Naive thymus-derived CD4-positive, alpha-beta T cell (primary cell): ENCODE data around the gene FLRT2. TPM values are rescaled to one million over a fixed set of nuclear protein-coding genes. Genes with fewer than 3 reads are reported as not detected.

Source experiments
- ATAC-seq: fragments of 150-1000 bp; cut with Tn5 transposase; 2 replicates; pipeline ENCODE4 v1.10.0; 2021; ENCODE audit warnings: mild to moderate bottlenecking, moderate library complexity
- CTCF ChIA-PET: fragments of 350-600 bp; sonication (Branson Sonifier 250); formaldehyde crosslinking; loops from one replicate; lab custom pipeline; 2021; ENCODE audit warnings: antibody characterized with exemption; lab: Charles Lee
- POLR2A ChIA-PET: fragments of 350-600 bp; sonication (Branson Sonifier 250); formaldehyde crosslinking; loops from one replicate; lab custom pipeline; 2021; ENCODE audit warnings: antibody characterized with exemption, inconsistent platforms; lab: Charles Lee
- DNase-seq, 9 donors: peaks; one replicate each; pipeline versions ENCODE4 v3.0.0 to v3.0.0-alpha.2; 2020 to 2022; ENCODE audit warnings: mixed read lengths in 1 of 9
- H3K27ac ChIP-seq: one replicate; pipeline ENCODE4 v1.7.0; 2013; ENCODE audit warnings: mild to moderate bottlenecking, low read depth, low read length, moderate library complexity
- H3K27me3 ChIP-seq, 2 donors: one replicate each; pipeline ENCODE4 v1.7.0; 2013; ENCODE audit warnings: low read length in 2 of 2, mild to moderate bottlenecking in 2 of 2, moderate library complexity in 2 of 2; ENCODE audit not compliant: control insufficient read depth in 2 of 2, insufficient read depth in 2 of 2
- H3K36me3 ChIP-seq, 3 experiments: 1 replicate in 2 of 3; 2 replicates in 1 of 3; pipeline ENCODE4 v1.7.0; 2013; ENCODE audit warnings: low read length in 3 of 3, mild to moderate bottlenecking in 3 of 3, moderate library complexity in 1 of 3; ENCODE audit not compliant: insufficient read depth in 3 of 3, control insufficient read depth in 2 of 3
- H3K4me1 ChIP-seq, 2 donors: one replicate each; pipeline ENCODE4 v1.7.0; 2013; ENCODE audit warnings: low read length in 2 of 2, mild to moderate bottlenecking in 2 of 2, moderate library complexity in 1 of 2; ENCODE audit not compliant: control insufficient read depth in 2 of 2, insufficient read depth in 2 of 2
- H3K4me3 ChIP-seq: 2 replicates; pipeline ENCODE4 v1.7.0; 2013; ENCODE audit warnings: mild to moderate bottlenecking, low read length
- H3K9me3 ChIP-seq, 3 experiments: 1 replicate in 2 of 3; 2 replicates in 1 of 3; pipeline ENCODE4 v1.7.0; 2013; ENCODE audit warnings: low read length in 3 of 3; ENCODE audit not compliant: control insufficient read depth in 2 of 3
- H3K27ac Mint-ChIP-seq, 9 donors: one replicate each; pipeline ENCODE4 v1.8.0; 2020 to 2022; ENCODE audit warnings: mixed read lengths in 9 of 9, mild to moderate bottlenecking in 8 of 9, moderate library complexity in 5 of 9, inconsistent platforms in 2 of 9
- H3K27me3 Mint-ChIP-seq, 5 donors: one replicate each; pipeline ENCODE4 v1.8.0; 2021 to 2022; ENCODE audit warnings: mixed read lengths in 5 of 5, mild to moderate bottlenecking in 1 of 5
- H3K36me3 Mint-ChIP-seq, 5 donors: one replicate each; pipeline ENCODE4 v1.8.0; 2020 to 2022; ENCODE audit warnings: mixed read lengths in 5 of 5, mild to moderate bottlenecking in 3 of 5, inconsistent platforms in 1 of 5
- H3K4me1 Mint-ChIP-seq, 7 donors: one replicate each; pipeline ENCODE4 v1.8.0; 2020 to 2022; ENCODE audit warnings: mixed read lengths in 7 of 7, mild to moderate bottlenecking in 3 of 7, inconsistent platforms in 1 of 7
- H3K4me3 Mint-ChIP-seq, 10 donors: one replicate each; pipeline ENCODE4 v1.8.0; 2020 to 2022; ENCODE audit warnings: mild to moderate bottlenecking in 10 of 10, mixed read lengths in 10 of 10, moderate library complexity in 6 of 10, inconsistent platforms in 2 of 10
- H3K9me3 Mint-ChIP-seq, 11 donors: one replicate each; pipeline ENCODE4 v1.8.0; 2020 to 2022; ENCODE audit warnings: mixed read lengths in 11 of 11, mild to moderate bottlenecking in 4 of 11, inconsistent platforms in 1 of 11, moderate library complexity in 1 of 11
- intact Hi-C, 2 donors: fragments of 100-400 bp; cut with micrococcal nuclease; formaldehyde crosslinking; loops; one replicate each; pipeline ENCODE4 v1.15.1; 2023
- polyA plus RNA-seq, 2 donors: library from polyadenylated mRNA; unstranded; fragments of 300-500 nt; fragmentation: Illumina TruSeq; gene quantifications; one replicate each; pipeline ENCODE4 v1.2.3, GENCODE V29; 2021
- total RNA-seq, 6 experiments: library from RNA in 5 of 6; stranded (reverse) in 5 of 6; gene quantifications; 1 replicate in 5 of 6; 2 replicates in 1 of 6; pipeline ENCODE4 v1.2.3 and lab custom pipeline; 2021 to 2026

Gene FLRT2
- total and polyA plus RNA-seq, 7 experiments from 2014 or later, result not detected

DNA sequence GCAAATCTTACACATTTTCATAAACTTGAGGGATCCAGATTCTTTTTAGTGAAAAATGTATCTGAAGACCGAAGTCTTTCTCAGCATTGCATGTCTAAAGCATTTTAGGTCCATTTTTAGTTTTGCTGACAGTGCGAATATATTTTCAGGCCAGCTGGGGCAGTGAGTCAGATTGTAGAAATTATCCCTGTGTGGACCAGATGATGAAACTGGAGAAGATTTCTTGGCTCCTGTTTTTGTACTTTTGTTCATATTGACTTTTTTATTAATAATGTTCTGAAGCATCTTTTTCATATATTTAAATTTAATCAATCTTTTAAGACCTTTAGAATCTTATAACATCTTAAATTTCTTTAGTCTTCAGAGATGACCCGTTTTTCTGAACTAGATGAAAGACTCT lies 173.1 kb downstream of the FLRT2 start:
- Mint-ChIP-seq H3K36me3 (no peaks in the 10 kb centered on the region), H3K9me3 (peaks cover 0 to 20% (median 0%) of the 10 kb centered on the region in 11 donors), H3K4me1 (peaks cover 0 to 3% (median 0%) of the 10 kb centered on the region in 7 donors), H3K4me3 (no peak overlapping the region), H3K27me3 (no peaks in the 10 kb centered on the region), H3K27ac (no peak overlapping the region)
- ATAC-seq, result no peak
- no peaks in the 10 kb centered on the region for H3K9me3 ChIP-seq
- DNase-seq, result no peak
- POLR2A ChIA-PET, result no interaction called here
- H3K36me3 ChIP-seq, result no peaks in the 10 kb centered on the region
- intact Hi-C loops, result no loop called here
- no peaks in the 10 kb centered on the region for H3K4me1 ChIP-seq
- H3K27ac ChIP-seq, result no peak overlapping the region
- H3K4me3 ChIP-seq, result no peak overlapping the region
- CTCF ChIA-PET, result no interaction called here
- H3K27me3 ChIP-seq, result no peaks in the 10 kb centered on the region
